ENCODE results near the gene PAK4. TPM values are rescaled to one million over a fixed set of nuclear protein-coding genes. Genes with fewer than 3 reads are reported as not detected.
"Not testable (repeated sequence)": the region's sequence is repeated elsewhere in the genome, so short reads cannot be mapped to it uniquely, and the experiment has no call there.

The PAK4 gene
- 3.7 TPM for polyA plus RNA-seq

GRCh38 chr19:39125554-39126311 lies at the start of gene PAK4:
Gene PAK4, plus strand, starts transcription at chr19:39125786. Its CDS starts 43,768 bp downstream, at chr19:39169554.
- H3K27ac Mint-ChIP-seq = peak within 1 kb of the TSS; percentile 92 to 97 (median 95)
- H3K4me1 Mint-ChIP-seq = peaks cover 21 to 32% (median 29%) of the 10 kb centered on the region in 3 donors
- no peaks in the 10 kb centered on the region for H3K9me3 Mint-ChIP-seq
- H3K27me3 Mint-ChIP-seq = no peaks in the 10 kb centered on the region
- H3K36me3 Mint-ChIP-seq = peaks cover 2% of the 10 kb centered on the region
- H3K4me3 Mint-ChIP-seq = peak within 1 kb of the TSS; percentile 96 to 99 (median 98)

- H3K36me3 Mint-ChIP-seq = no peaks in the 10 kb centered on the region
- H3K27ac Mint-ChIP-seq = no peak overlapping the region
- H3K4me1 Mint-ChIP-seq = peaks cover 4 to 9% (median 6%) of the 10 kb centered on the region in 3 donors
- peaks cover 18% of the 10 kb centered on the region for H3K27me3 Mint-ChIP-seq
- H3K9me3 Mint-ChIP-seq = peaks cover 0 to 1% (median 0%) of the 10 kb centered on the region in 3 donors
- H3K4me3 Mint-ChIP-seq = no peak overlapping the region
Observed at GRCh38 chr19:39077323-39077722, 48.3 kb upstream of the PAK4 start.

GRCh38 chr19:39078436-39079200 lies 47.0 kb upstream of the PAK4 start:
- H3K27ac Mint-ChIP-seq = no peak overlapping the region
- peaks cover 2 to 12% (median 6%) of the 10 kb centered on the region in 3 donors for H3K4me1 Mint-ChIP-seq
- H3K9me3 Mint-ChIP-seq = peaks cover 0 to 1% (median 0%) of the 10 kb centered on the region in 3 donors
- H3K4me3 Mint-ChIP-seq = no peak overlapping the region
- peaks cover 30% of the 10 kb centered on the region for H3K27me3 Mint-ChIP-seq
- H3K36me3 Mint-ChIP-seq = no peaks in the 10 kb centered on the region

- Mint-ChIP-seq H3K4me1 (peaks cover 0 to 10% (median 3%) of the 10 kb centered on the region in 3 donors), H3K36me3 (no peaks in the 10 kb centered on the region), H3K4me3 (no peak overlapping the region), H3K9me3 (peaks cover 0 to 1% (median 0%) of the 10 kb centered on the region in 3 donors), H3K27ac (no peak overlapping the region), H3K27me3 (peaks cover 42% of the 10 kb centered on the region)
Observed at GRCh38 chr19:39080431-39080830, 45.2 kb upstream of the PAK4 start.

- Mint-ChIP-seq H3K9me3 (peaks cover 0 to 1% (median 0%) of the 10 kb centered on the region in 3 donors), H3K4me1 (peaks cover 0 to 10% (median 1%) of the 10 kb centered on the region in 3 donors), H3K4me3 (no peak overlapping the region), H3K27me3 (peaks cover 44% of the 10 kb centered on the region), H3K36me3 (no peaks in the 10 kb centered on the region), H3K27ac (no peak overlapping the region)
Observed at GRCh38 chr19:39082167-39082566, 43.4 kb upstream of the PAK4 start.

- Mint-ChIP-seq H3K4me1 (peaks cover 0 to 10% (median 1%) of the 10 kb centered on the region in 3 donors), H3K4me3 (peak overlapping the region in 2 of 4 donors; percentile 85 to 86), H3K9me3 (peaks cover 0 to 3% (median 0%) of the 10 kb centered on the region in 3 donors), H3K27me3 (peaks cover 41% of the 10 kb centered on the region), H3K36me3 (no peaks in the 10 kb centered on the region), H3K27ac (no peak overlapping the region)
Observed at GRCh38 chr19:39082745-39083598, 42.6 kb upstream of the PAK4 start.

- H3K4me3 Mint-ChIP-seq = peak overlapping the region in 2 of 4 donors; percentile 85 to 86
- peaks cover 0 to 4% (median 0%) of the 10 kb centered on the region in 3 donors for H3K9me3 Mint-ChIP-seq
- H3K27ac Mint-ChIP-seq = peak overlapping the region in 1 of 3 donors; percentile 69
- H3K36me3 Mint-ChIP-seq = no peaks in the 10 kb centered on the region
- H3K27me3 Mint-ChIP-seq = peaks cover 41% of the 10 kb centered on the region
- peaks cover 0 to 10% (median 1%) of the 10 kb centered on the region in 3 donors for H3K4me1 Mint-ChIP-seq
Observed at GRCh38 chr19:39083599-39083982, 42.0 kb upstream of the PAK4 start.

- Mint-ChIP-seq H3K27ac (peak within 1 kb of the TSS in 1 of 3 donors; percentile 69), H3K9me3 (peaks cover 0 to 4% (median 0%) of the 10 kb centered on the region in 3 donors), H3K4me1 (peaks cover 0 to 10% (median 1%) of the 10 kb centered on the region in 3 donors), H3K27me3 (peaks cover 41% of the 10 kb centered on the region), H3K4me3 (peak within 1 kb of the TSS in 2 of 4 donors; percentile 85 to 86), H3K36me3 (no peaks in the 10 kb centered on the region)
Observed at GRCh38 chr19:39083983-39084731, 41.4 kb upstream of the PAK4 start, which contains the start of gene ACP7. Gene ACP7, plus strand, starts transcription at chr19:39084368. Its CDS starts 902 bp downstream, at chr19:39085270.

- Mint-ChIP-seq H3K4me1 (peaks cover 0 to 10% (median 0%) of the 10 kb centered on the region in 3 donors), H3K27me3 (peaks cover 42% of the 10 kb centered on the region), H3K27ac (no peak overlapping the region), H3K4me3 (peak overlapping the region in 1 of 4 donors; percentile 45), H3K9me3 (peaks cover 0 to 4% (median 0%) of the 10 kb centered on the region in 3 donors), H3K36me3 (no peaks in the 10 kb centered on the region)
Observed at GRCh38 chr19:39084732-39085080, 40.9 kb upstream of the PAK4 start.

GRCh38 chr19:39085392-39085791 lies 40.2 kb upstream of the PAK4 start:
- H3K4me3 Mint-ChIP-seq = peak overlapping the region in 1 of 4 donors; percentile 45
- peaks cover 0 to 10% (median 0%) of the 10 kb centered on the region in 3 donors for H3K4me1 Mint-ChIP-seq
- no peak overlapping the region for H3K27ac Mint-ChIP-seq

GRCh38 chr19:39086386-39086785 lies 39.2 kb upstream of the PAK4 start:
- Mint-ChIP-seq H3K36me3 (no peaks in the 10 kb centered on the region), H3K27ac (no peak overlapping the region), H3K27me3 (peaks cover 38% of the 10 kb centered on the region), H3K9me3 (peaks cover 0 to 2% (median 0%) of the 10 kb centered on the region in 3 donors), H3K4me1 (peaks cover 0 to 10% (median 0%) of the 10 kb centered on the region in 3 donors), H3K4me3 (no peak overlapping the region)

More at GRCh38 chr19:39085392-39085791, 40.2 kb upstream of the PAK4 start:
- H3K27me3 Mint-ChIP-seq = peaks cover 42% of the 10 kb centered on the region
- H3K9me3 Mint-ChIP-seq = peaks cover 0 to 4% (median 0%) of the 10 kb centered on the region in 3 donors
- no peaks in the 10 kb centered on the region for H3K36me3 Mint-ChIP-seq

GRCh38 chr19:39087907-39088686 lies 37.5 kb upstream of the PAK4 start:
- Mint-ChIP-seq H3K9me3 (peaks cover 0 to 4% (median 0%) of the 10 kb centered on the region in 3 donors), H3K36me3 (no peaks in the 10 kb centered on the region), H3K4me1 (peaks cover 0 to 5% (median 0%) of the 10 kb centered on the region in 3 donors), H3K4me3 (no peak overlapping the region), H3K27ac (peak overlapping the region in 1 of 3 donors; percentile 59), H3K27me3 (peaks cover 29% of the 10 kb centered on the region)

GRCh38 chr19:39090016-39090415 lies 35.6 kb upstream of the PAK4 start:
- not testable (repeated sequence) for H3K4me1 Mint-ChIP-seq, H3K27ac Mint-ChIP-seq, H3K9me3 Mint-ChIP-seq, H3K36me3 Mint-ChIP-seq, H3K4me3 Mint-ChIP-seq
- peaks cover 32% of the 10 kb centered on the region for H3K27me3 Mint-ChIP-seq
